ENCODE data around the gene USHBP1. TPM values are rescaled to one million over a fixed set of nuclear protein-coding genes. Genes with fewer than 3 reads are reported as not detected.
A peak's percentile ranks its signal among the peaks of the same experiment; 100 is the strongest.

USHBP1 gene
- total RNA-seq, 2 experiments from 2014 or later: not detected

GRCh38 chr19:17307876-17308377, 43.4 kb upstream of the USHBP1 start:
- DNase-seq: no peak
- H3K9me3 ChIP-seq (ENCODE audit: control insufficient read depth in 1 of 2, insufficient read depth in 1 of 2, low read length in 2 of 2): no peaks in the 10 kb centered on the region
- Mint-ChIP-seq H3K9me3 (no peaks in the 10 kb centered on the region), H3K4me3 (peak overlapping the region; percentile 62), H3K27ac (peak overlapping the region; percentile 62), H3K4me1 (ENCODE audit: low read depth) (peaks cover 64% of the 10 kb centered on the region), H3K36me3 (ENCODE audit: low read depth) (peaks cover 21% of the 10 kb centered on the region), H3K27me3 (no peaks in the 10 kb centered on the region)
- no peak overlapping the region for H3K27ac ChIP-seq (ENCODE audit: low read depth in 1 of 2, low read length in 2 of 2)
- no peak for TF ChIP-seq CTCF (IDR thresholded peaks at IDR 0.05)
- ChIA-PET CTCF (interaction anchor here (0.6 to 3.4 kb wide), 2 partner anchors 16 to 102 kb away, joined by 3 to 27 read pairs; no protein-coding TSS in a partner anchor), POLR2A (interaction anchor here (1.8 to 2.1 kb wide), 2 partner anchors 27 to 92 kb away, joined by 9 to 31 read pairs; partner anchors contain the start of genes ANO8 and USE1)
- H3K36me3 ChIP-seq (ENCODE audit: insufficient read depth, low read length): peaks cover 9% of the 10 kb centered on the region
- intact Hi-C loops (cut with DNase I, micrococcal nuclease): no loop called here
- ATAC-seq (ENCODE audit: poor library complexity): no peak
- no peak overlapping the region for H3K4me3 ChIP-seq (ENCODE audit: low read length)
- no peaks in the 10 kb centered on the region for H3K27me3 ChIP-seq (ENCODE audit: control insufficient read depth in 1 of 2, insufficient read depth in 2 of 2, low read length in 2 of 2)
- H3K4me1 ChIP-seq (ENCODE audit: insufficient read depth, low read length): peaks cover 74% of the 10 kb centered on the region

- Histone ChIP-seq H3K27me3 (ENCODE audit: control insufficient read depth in 1 of 2, insufficient read depth in 2 of 2, low read length in 2 of 2) (no peaks in the 10 kb centered on the region), H3K9me3 (ENCODE audit: control insufficient read depth in 1 of 2, insufficient read depth in 1 of 2, low read length in 2 of 2) (no peaks in the 10 kb centered on the region), H3K36me3 (ENCODE audit: insufficient read depth, low read length) (peaks cover 2% of the 10 kb centered on the region), H3K4me3 (ENCODE audit: low read length) (peak overlapping the region; percentile 96), H3K27ac (ENCODE audit: low read depth in 1 of 2, low read length in 2 of 2) (peak overlapping the region; percentile 71 to 85), H3K4me1 (ENCODE audit: insufficient read depth, low read length) (peaks cover 71% of the 10 kb centered on the region)
- DNase-seq: no peak
- no peak for TF ChIP-seq CTCF (IDR thresholded peaks at IDR 0.05)
- ChIA-PET POLR2A (interaction anchor here (1.0 to 3.0 kb wide), 4 partner anchors 13 to 181 kb away, joined by 3 to 27 read pairs (median 6); partner anchors contain the start of gene ANO8), CTCF (interaction anchor here (1.0 to 3.4 kb wide), 2 partner anchors 14 to 80 kb away, joined by 3 to 27 read pairs; no protein-coding TSS in a partner anchor)
- no peak for ATAC-seq (ENCODE audit: poor library complexity)
- H3K27me3 Mint-ChIP-seq: no peaks in the 10 kb centered on the region
- H3K9me3 Mint-ChIP-seq: no peaks in the 10 kb centered on the region
- H3K36me3 Mint-ChIP-seq (ENCODE audit: low read depth): peaks cover 19% of the 10 kb centered on the region
- intact Hi-C loops (cut with DNase I, micrococcal nuclease): no loop called here
- peak overlapping the region; percentile 90 for H3K27ac Mint-ChIP-seq
- peaks cover 67% of the 10 kb centered on the region for H3K4me1 Mint-ChIP-seq (ENCODE audit: low read depth)
- H3K4me3 Mint-ChIP-seq: peak overlapping the region; percentile 94
These were observed 41.8 kb upstream of the USHBP1 start for GRCh38 chr19:17306285-17306714.

- H3K27me3 Mint-ChIP-seq: no peaks in the 10 kb centered on the region
- Histone ChIP-seq H3K9me3 (ENCODE audit: control insufficient read depth in 1 of 2, insufficient read depth in 1 of 2, low read length in 2 of 2) (no peaks in the 10 kb centered on the region), H3K27me3 (ENCODE audit: control insufficient read depth in 1 of 2, insufficient read depth in 2 of 2, low read length in 2 of 2) (no peaks in the 10 kb centered on the region), H3K4me3 (ENCODE audit: low read length) (peak within 1 kb of the TSS; percentile 96), H3K4me1 (ENCODE audit: insufficient read depth, low read length) (peaks cover 66% of the 10 kb centered on the region), H3K36me3 (ENCODE audit: insufficient read depth, low read length) (no peaks in the 10 kb centered on the region), H3K27ac (ENCODE audit: low read depth in 1 of 2, low read length in 2 of 2) (peak within 1 kb of the TSS; percentile 71 to 85)
- no peaks in the 10 kb centered on the region for H3K9me3 Mint-ChIP-seq
- peaks cover 65% of the 10 kb centered on the region for H3K4me1 Mint-ChIP-seq (ENCODE audit: low read depth)
- POLR2A ChIA-PET: interaction anchor here (0.9 to 3.0 kb wide), 10 partner anchors 9 to 206 kb away, joined by 3 to 27 read pairs (median 6); partner anchors contain the start of genes ANKLE1, ANO8, MVB12A and PGLS
- DNase-seq (peak; percentile 85 to 99 (median 92)), ATAC-seq (ENCODE audit: poor library complexity) (peak; percentile 53)
- peak within 1 kb of the TSS; percentile 90 for H3K27ac Mint-ChIP-seq
- no peak for TF ChIP-seq CTCF (IDR thresholded peaks at IDR 0.05)
- intact Hi-C loops (cut with DNase I, micrococcal nuclease): loop anchor here in 1 of 2 experiments (1.0 to 2.0 kb wide), 3 partner anchors 12 to 79 kb away; partner anchors contain the start of genes GTPBP3 and OCEL1
- peak within 1 kb of the TSS; percentile 94 for H3K4me3 Mint-ChIP-seq
- H3K36me3 Mint-ChIP-seq (ENCODE audit: low read depth): peaks cover 21% of the 10 kb centered on the region
- CTCF ChIA-PET: interaction anchor here (0.6 to 3.4 kb wide), 12 partner anchors 9 to 100 kb away, joined by 3 to 27 read pairs (median 4); partner anchors contain the start of genes ANO8 and BST2
These were observed 41.2 kb upstream of the USHBP1 start, which contains the start of gene MRPL34 for GRCh38 chr19:17305517-17306284. Gene MRPL34, plus strand, starts transcription at chr19:17305872. Its CDS starts 21 bp downstream, at chr19:17305893.

Measured in CD4-positive, alpha-beta T cell (primary cell).